Measurements from ENCODE around the gene KRT14. TPM values are rescaled to one million over a fixed set of nuclear protein-coding genes. Genes with fewer than 3 reads are reported as not detected.

The KRT14 gene
- total and polyA plus RNA-seq, 2 donors (not counting 1 experiment from before 2014, with no cell fraction given), result 0.94 TPM; not detected in 1

- Histone ChIP-seq H3K4me3 (replicated peaks in 1 of 4; ENCODE audit: control extremely low read depth in 1 of 4, insufficient read depth in 1 of 4, low read depth in 3 of 4, low read length in 4 of 4) (no peak overlapping the region), H3K4me2 (ENCODE audit: extremely low read depth, insufficient read depth, low read length) (no peak overlapping the region), H4K20me1 (ENCODE audit: control insufficient read depth, extremely low read depth, insufficient read depth, low read length) (no peaks in the 10 kb centered on the region), H3K36me3 (ENCODE audit: control insufficient read depth, insufficient read depth, low read length) (no peaks in the 10 kb centered on the region), H3K27me3 (ENCODE audit: control insufficient read depth, insufficient read depth, low read length) (peaks cover 15% of the 10 kb centered on the region), H3K4me1 (ENCODE audit: control insufficient read depth, extremely low read depth, insufficient read depth, low read length) (no peaks in the 10 kb centered on the region), H3K9me3 (ENCODE audit: control insufficient read depth, insufficient read depth, low read depth, low read length) (no peaks in the 10 kb centered on the region), H3K79me2 (ENCODE audit: control insufficient read depth, insufficient read depth, low read length) (no peaks in the 10 kb centered on the region), H2AFZ (ENCODE audit: low read length) (no peak overlapping the region), H3K27ac (ENCODE audit: insufficient read depth, low read length) (no peak overlapping the region), H3K9ac (ENCODE audit: insufficient read depth, low read length) (no peak overlapping the region)
- no peak for DNase-seq (ENCODE audit: low read depth in 2 of 2)
- no peak for TF ChIP-seq EZH2 (IDR thresholded peaks at IDR 0.05; ENCODE audit: low read length, missing control alignments)
Observed at GRCh38 chr17:41594363-41594915, 7.7 kb upstream of the KRT14 start.

GRCh38 chr17:41593306-41593981 is 6.7 kb upstream of the KRT14 start:
- Histone ChIP-seq H4K20me1 (ENCODE audit: control insufficient read depth, extremely low read depth, insufficient read depth, low read length) (no peaks in the 10 kb centered on the region), H3K27me3 (ENCODE audit: control insufficient read depth, insufficient read depth, low read length) (peaks cover 15% of the 10 kb centered on the region), H3K4me1 (ENCODE audit: control insufficient read depth, extremely low read depth, insufficient read depth, low read length) (no peaks in the 10 kb centered on the region), H3K4me3 (replicated peaks in 1 of 4; ENCODE audit: control extremely low read depth in 1 of 4, insufficient read depth in 1 of 4, low read depth in 3 of 4, low read length in 4 of 4) (no peak overlapping the region), H3K27ac (ENCODE audit: insufficient read depth, low read length) (no peak overlapping the region), H3K9ac (ENCODE audit: insufficient read depth, low read length) (no peak overlapping the region), H3K9me3 (ENCODE audit: control insufficient read depth, insufficient read depth, low read depth, low read length) (no peaks in the 10 kb centered on the region), H2AFZ (ENCODE audit: low read length) (no peak overlapping the region), H3K79me2 (ENCODE audit: control insufficient read depth, insufficient read depth, low read length) (no peaks in the 10 kb centered on the region), H3K36me3 (ENCODE audit: control insufficient read depth, insufficient read depth, low read length) (no peaks in the 10 kb centered on the region), H3K4me2 (ENCODE audit: extremely low read depth, insufficient read depth, low read length) (no peak overlapping the region)
- DNase-seq (ENCODE audit: low read depth in 2 of 2), result no peak
- TF ChIP-seq EZH2 (IDR thresholded peaks at IDR 0.05; ENCODE audit: low read length, missing control alignments) (no peak), CTCF (conservative IDR thresholded peaks at IDR 0.05 in 1 of 2, IDR thresholded peaks at IDR 0.05 in 1 of 2; ENCODE audit: low read depth in 1 of 2, low read length in 2 of 2) (no peak)

GRCh38 chr17:41592601-41593305 is 6.1 kb upstream of the KRT14 start:
- no peaks in the 10 kb centered on the region for H3K79me2 ChIP-seq (ENCODE audit: control insufficient read depth, insufficient read depth, low read length)
- H2AFZ ChIP-seq (ENCODE audit: low read length), result no peak overlapping the region
- H3K27ac ChIP-seq (ENCODE audit: insufficient read depth, low read length), result no peak overlapping the region
- H3K4me1 ChIP-seq (ENCODE audit: control insufficient read depth, extremely low read depth, insufficient read depth, low read length), result no peaks in the 10 kb centered on the region
- H3K36me3 ChIP-seq (ENCODE audit: control insufficient read depth, insufficient read depth, low read length), result no peaks in the 10 kb centered on the region
- H3K27me3 ChIP-seq (ENCODE audit: control insufficient read depth, insufficient read depth, low read length), result peaks cover 15% of the 10 kb centered on the region
- no peak overlapping the region for H3K4me3 ChIP-seq (replicated peaks in 1 of 4; ENCODE audit: control extremely low read depth in 1 of 4, insufficient read depth in 1 of 4, low read depth in 3 of 4, low read length in 4 of 4)
- H4K20me1 ChIP-seq (ENCODE audit: control insufficient read depth, extremely low read depth, insufficient read depth, low read length), result no peaks in the 10 kb centered on the region
- TF ChIP-seq EZH2 (IDR thresholded peaks at IDR 0.05; ENCODE audit: low read length, missing control alignments), result no peak
- no peak for TF ChIP-seq CTCF (conservative IDR thresholded peaks at IDR 0.05 in 1 of 2, IDR thresholded peaks at IDR 0.05 in 1 of 2; ENCODE audit: low read depth in 1 of 2, low read length in 2 of 2)
- H3K4me2 ChIP-seq (ENCODE audit: extremely low read depth, insufficient read depth, low read length), result no peak overlapping the region
- no peak for DNase-seq (ENCODE audit: low read depth in 2 of 2)
- H3K9me3 ChIP-seq (ENCODE audit: control insufficient read depth, insufficient read depth, low read depth, low read length), result no peaks in the 10 kb centered on the region
- H3K9ac ChIP-seq (ENCODE audit: insufficient read depth, low read length), result no peak overlapping the region

Measured in fibroblast of lung (primary cell).